Progenitor cell of endocrine pancreas (in vitro differentiated cells): ENCODE data around the gene DYNLRB2. TPM values are rescaled to one million over a fixed set of nuclear protein-coding genes. Genes with fewer than 3 reads are reported as not detected.

Experiments
- DNase-seq: peaks from one replicate; pipeline ENCODE4 v3.0.0; 2021; ENCODE audit warnings: low spot score; ENCODE audit not compliant: unreplicated experiment
- H3K27ac Mint-ChIP-seq: 2 replicates; pipeline ENCODE4 v1.8.0; 2021; ENCODE audit warnings: mild to moderate bottlenecking, moderate library complexity, mixed read lengths
- H3K27me3 Mint-ChIP-seq: 2 replicates; pipeline ENCODE4 v1.8.0; 2021; ENCODE audit warnings: mixed read lengths
- H3K36me3 Mint-ChIP-seq: 2 replicates; pipeline ENCODE4 v1.8.0; 2022; ENCODE audit warnings: mixed read lengths; ENCODE audit not compliant: insufficient read depth
- H3K4me1 Mint-ChIP-seq: 2 replicates; pipeline ENCODE4 v1.8.0; 2021; ENCODE audit warnings: low read depth, mixed read lengths
- H3K4me3 Mint-ChIP-seq: 2 replicates; pipeline ENCODE4 v1.8.0; 2021; ENCODE audit warnings: low read depth, mild to moderate bottlenecking, moderate library complexity, mixed read lengths
- H3K9me3 Mint-ChIP-seq: 2 replicates; pipeline ENCODE4 v1.8.0; 2021; ENCODE audit warnings: low read depth, mixed read lengths
- CTCF ChIP-seq: fragments of 200-600 bp; sonication (generic); IDR thresholded peaks from one replicate; pipeline ENCODE4 v1.5.0; 2021; ENCODE audit warnings: antibody characterized with exemption, mild to moderate bottlenecking; ENCODE audit not compliant: unreplicated experiment
- total RNA-seq: library from RNA; stranded (reverse); gene quantifications from 2 replicates; pipeline ENCODE4 v1.2.1, GENCODE V29; 2021

Gene DYNLRB2
- total RNA-seq, 1 donor from 2014 or later: 2.2 TPM

- H3K4me3 Mint-ChIP-seq: no peak overlapping the region
- no peak for TF ChIP-seq CTCF
- no peaks in the 10 kb centered on the region for H3K36me3 Mint-ChIP-seq
- H3K27me3 Mint-ChIP-seq: peaks cover 18% of the 10 kb centered on the region
- H3K27ac Mint-ChIP-seq: no peak overlapping the region
- DNase-seq: no peak
- no peaks in the 10 kb centered on the region for H3K9me3 Mint-ChIP-seq
- H3K4me1 Mint-ChIP-seq: no peaks in the 10 kb centered on the region
Measured at GRCh38 chr16:80509872-80510271, 30.9 kb upstream of the DYNLRB2 start.

DNA sequence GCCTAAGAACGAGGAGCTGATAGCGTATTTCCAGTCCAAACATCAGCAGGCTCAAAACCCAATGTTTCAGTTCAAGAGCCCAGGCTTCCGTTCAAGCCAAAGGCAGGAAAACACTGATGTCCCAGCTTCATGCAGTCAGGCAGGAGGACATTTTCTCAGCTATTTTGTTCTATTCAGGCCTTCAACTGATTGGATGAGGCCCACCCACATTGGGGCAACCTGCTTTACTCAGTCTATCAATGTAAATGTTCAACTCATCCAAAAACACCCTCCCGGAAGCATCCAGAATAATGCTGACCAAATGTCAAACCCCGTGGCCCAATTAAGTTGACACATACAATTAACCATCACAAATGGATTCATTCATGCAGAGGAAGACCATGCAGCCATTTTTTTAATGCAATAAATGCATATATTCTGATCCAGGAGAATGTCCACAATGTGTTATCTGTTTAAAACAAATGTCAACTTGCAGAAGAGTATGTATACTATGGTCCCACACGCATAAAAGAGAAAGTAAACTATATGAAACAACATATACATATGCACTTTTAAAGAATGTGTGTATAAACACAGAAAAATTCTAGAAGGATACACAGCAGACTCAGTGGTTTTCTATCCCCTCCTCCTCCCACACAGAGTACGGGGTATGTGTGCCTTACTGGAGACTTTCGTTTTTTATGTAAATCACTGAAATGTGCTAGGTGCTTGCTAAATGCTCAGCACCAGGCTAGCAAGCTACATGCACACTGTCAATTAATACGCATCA is 28.8 kb upstream of the DYNLRB2 start:
- Mint-ChIP-seq H3K9me3 (no peaks in the 10 kb centered on the region), H3K4me3 (no peak overlapping the region), H3K36me3 (no peaks in the 10 kb centered on the region), H3K4me1 (no peaks in the 10 kb centered on the region), H3K27me3 (peaks cover 20% of the 10 kb centered on the region), H3K27ac (no peak overlapping the region)
- DNase-seq: no peak
- no peak for TF ChIP-seq CTCF

DNA sequence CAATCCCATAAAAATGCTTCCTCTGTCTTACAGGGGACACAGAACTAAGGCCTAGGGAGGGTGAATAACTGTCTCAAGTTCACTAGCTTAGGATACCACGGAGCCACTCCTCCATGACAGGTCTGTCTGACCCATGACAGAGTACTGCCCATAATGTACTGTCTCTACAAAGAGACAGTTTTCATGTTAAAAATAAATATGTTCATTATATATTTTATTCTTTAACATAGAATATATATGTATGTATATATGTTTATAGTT is 28.3 kb upstream of the DYNLRB2 start:
- Mint-ChIP-seq H3K36me3 (no peaks in the 10 kb centered on the region), H3K27me3 (peaks cover 20% of the 10 kb centered on the region), H3K27ac (no peak overlapping the region), H3K4me1 (no peaks in the 10 kb centered on the region), H3K9me3 (no peaks in the 10 kb centered on the region), H3K4me3 (no peak overlapping the region)
- no peak for DNase-seq
- no peak for TF ChIP-seq CTCF

DNA sequence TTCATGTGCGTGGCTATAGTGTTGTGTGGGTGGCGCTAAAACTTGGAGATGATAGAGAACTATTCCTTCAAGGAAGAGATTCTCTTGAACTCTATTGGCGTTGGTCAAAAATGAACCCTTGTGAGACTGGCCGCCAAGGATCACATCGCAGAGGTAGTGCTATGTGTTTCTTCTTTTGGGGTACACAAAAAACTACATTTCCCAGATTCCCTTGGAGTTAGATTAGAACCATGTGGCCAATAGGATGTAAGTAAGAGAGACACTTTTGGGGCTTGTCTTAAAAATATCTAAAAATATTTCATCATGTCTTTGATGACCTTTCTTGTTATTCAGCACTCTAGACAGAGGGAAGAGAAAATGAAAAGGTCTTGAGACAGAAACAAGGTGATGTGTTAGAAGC is 25.4 kb upstream of the DYNLRB2 start:
- no peak overlapping the region for H3K27ac Mint-ChIP-seq
- no peak for DNase-seq
- H3K9me3 Mint-ChIP-seq: no peaks in the 10 kb centered on the region
- TF ChIP-seq CTCF: no peak
- H3K4me3 Mint-ChIP-seq: no peak overlapping the region
- H3K4me1 Mint-ChIP-seq: no peaks in the 10 kb centered on the region
- H3K36me3 Mint-ChIP-seq: no peaks in the 10 kb centered on the region
- H3K27me3 Mint-ChIP-seq: peaks cover 11% of the 10 kb centered on the region

GRCh38 chr16:80517846-80518245 is 22.9 kb upstream of the DYNLRB2 start:
- no peaks in the 10 kb centered on the region for H3K4me1 Mint-ChIP-seq
- no peak overlapping the region for H3K27ac Mint-ChIP-seq
- no peak for TF ChIP-seq CTCF
- no peaks in the 10 kb centered on the region for H3K36me3 Mint-ChIP-seq
- H3K9me3 Mint-ChIP-seq: no peaks in the 10 kb centered on the region
- DNase-seq: no peak
- no peak overlapping the region for H3K4me3 Mint-ChIP-seq
- H3K27me3 Mint-ChIP-seq: peaks cover 11% of the 10 kb centered on the region
